Peyer's patch (tissue), 4 donors: ENCODE results near the gene GRID2IP.

Source experiments
- POLR2A ChIP-seq, 2 donors: fragments of 450-650 bp; IDR thresholded peaks; one replicate each; pipeline ENCODE4 v1.5.1; 2017; ENCODE audit warnings: antibody characterized with exemption in 2 of 2, mild to moderate bottlenecking in 2 of 2, moderate library complexity in 2 of 2
- TF ChIP-seq, protein P1 (sequence below), 6 experiments: fragments of 450-650 bp in 4 of 6; fragments of 200-600 bp in 2 of 6; sonication (generic) in 1 of 6; IDR thresholded peaks; one replicate each; pipeline ENCODE4 v1.5.1; 2017 to 2019; ENCODE audit warnings: antibody characterized with exemption in 6 of 6, mild to moderate bottlenecking in 3 of 6, moderate library complexity in 1 of 6

DNA sequence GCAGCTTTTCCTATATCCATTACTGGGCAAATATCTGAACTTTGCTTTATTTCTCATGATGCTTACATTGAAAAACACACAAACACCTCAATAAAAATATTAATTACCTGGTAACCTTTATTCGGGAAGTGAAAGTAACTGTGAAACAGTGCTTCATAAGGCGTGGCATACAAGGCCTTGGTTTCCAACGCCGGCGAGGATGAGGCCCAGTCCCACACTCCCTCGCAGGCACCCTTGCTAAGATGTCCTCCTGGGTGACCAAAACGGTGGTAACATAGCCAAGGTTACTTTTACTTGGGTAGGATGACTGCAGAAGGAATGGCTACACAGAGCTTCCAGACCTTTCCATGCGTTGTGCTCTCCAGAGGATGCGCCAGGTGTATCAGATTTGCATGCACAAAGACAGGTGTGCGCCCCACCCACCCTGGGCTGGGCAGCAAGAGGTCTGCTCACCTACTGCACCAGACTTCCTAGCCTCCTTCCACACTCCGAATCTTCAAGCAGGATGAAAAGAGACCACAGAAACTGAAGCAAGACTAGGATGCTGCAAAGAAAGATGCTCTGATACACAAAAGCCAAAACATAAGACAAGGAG is 90.2 kb downstream of the GRID2IP start:
- TF ChIP-seq, protein P1, sequence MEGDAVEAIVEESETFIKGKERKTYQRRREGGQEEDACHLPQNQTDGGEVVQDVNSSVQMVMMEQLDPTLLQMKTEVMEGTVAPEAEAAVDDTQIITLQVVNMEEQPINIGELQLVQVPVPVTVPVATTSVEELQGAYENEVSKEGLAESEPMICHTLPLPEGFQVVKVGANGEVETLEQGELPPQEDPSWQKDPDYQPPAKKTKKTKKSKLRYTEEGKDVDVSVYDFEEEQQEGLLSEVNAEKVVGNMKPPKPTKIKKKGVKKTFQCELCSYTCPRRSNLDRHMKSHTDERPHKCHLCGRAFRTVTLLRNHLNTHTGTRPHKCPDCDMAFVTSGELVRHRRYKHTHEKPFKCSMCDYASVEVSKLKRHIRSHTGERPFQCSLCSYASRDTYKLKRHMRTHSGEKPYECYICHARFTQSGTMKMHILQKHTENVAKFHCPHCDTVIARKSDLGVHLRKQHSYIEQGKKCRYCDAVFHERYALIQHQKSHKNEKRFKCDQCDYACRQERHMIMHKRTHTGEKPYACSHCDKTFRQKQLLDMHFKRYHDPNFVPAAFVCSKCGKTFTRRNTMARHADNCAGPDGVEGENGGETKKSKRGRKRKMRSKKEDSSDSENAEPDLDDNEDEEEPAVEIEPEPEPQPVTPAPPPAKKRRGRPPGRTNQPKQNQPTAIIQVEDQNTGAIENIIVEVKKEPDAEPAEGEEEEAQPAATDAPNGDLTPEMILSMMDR (IDR thresholded peaks at IDR 0.05): no peak
- no peak for TF ChIP-seq POLR2A (IDR thresholded peaks at IDR 0.05)
